HG03025 (cell line): ENCODE results near the gene PNCK.
"Not testable (repeated sequence)": the region's sequence is repeated elsewhere in the genome, so short reads cannot be mapped to it uniquely, and the experiment has no call there.

Experiments used
- ATAC-seq: cut with Tn5 transposase; IDR thresholded peaks from one replicate; pipeline ENCODE4 v1.9.1; 2021; ENCODE audit warnings: mild to moderate bottlenecking, moderate library complexity; ENCODE audit not compliant: unreplicated experiment, low FRiP score

PNCK gene

GRCh38 chrX:153687121-153688039, 13.8 kb upstream of the PNCK start, which contains the start of gene SLC6A8:
TSS of gene SLC6A8 (plus strand) at chrX:153687926. CDS start at chrX:153688575, 649 bp downstream.
- ATAC-seq, result no peak

- no peak for ATAC-seq
Observed at GRCh38 chrX:153686711-153687110, 13.1 kb upstream of the PNCK start.

GRCh38 chrX:153685751-153686696, 12.4 kb upstream of the PNCK start:
- no peak for ATAC-seq

- no peak for ATAC-seq
Observed at GRCh38 chrX:153685156-153685536, 11.5 kb upstream of the PNCK start.

GRCh38 chrX:153684467-153685155, 11.0 kb upstream of the PNCK start:
- ATAC-seq, result no peak

GRCh38 chrX:153683486-153683885, 9.9 kb upstream of the PNCK start:
- ATAC-seq, result not testable (repeated sequence)

GRCh38 chrX:153681175-153681574, 7.6 kb upstream of the PNCK start:
- no peak for ATAC-seq

GRCh38 chrX:153674219-153674851, 722 bp upstream of the PNCK start:
- no peak for ATAC-seq

- ATAC-seq, result no peak
Observed at GRCh38 chrX:153672531-153673427, 834 bp downstream of the PNCK start.

GRCh38 chrX:153671589-153672530, 1.8 kb downstream of the PNCK start:
- ATAC-seq, result no peak

GRCh38 chrX:153670748-153671588, 2.6 kb downstream of the PNCK start:
- ATAC-seq, result no peak

GRCh38 chrX:153669901-153670731, 3.5 kb downstream of the PNCK start:
- ATAC-seq, result no peak

- ATAC-seq, result no peak
Observed at GRCh38 chrX:153669174-153669890, 4.3 kb downstream of the PNCK start.

- ATAC-seq, result no peak
Observed at GRCh38 chrX:153668423-153669173, 5.0 kb downstream of the PNCK start.

GRCh38 chrX:153667956-153668396, 5.6 kb downstream of the PNCK start:
- ATAC-seq, result no peak
